ENCODE results near the gene MIF4GD. TPM values are rescaled to one million over a fixed set of nuclear protein-coding genes. Genes with fewer than 3 reads are reported as not detected.
A peak's percentile ranks its signal among the peaks of the same experiment; 100 is the strongest.

The MIF4GD gene
- total and polyA plus RNA-seq, 10 of the 15 experiments (the other 5 are each of a cell fraction or from before 2014, with no cell fraction given), result 22.8 to 96.2 (median 60.1) TPM

DNA sequence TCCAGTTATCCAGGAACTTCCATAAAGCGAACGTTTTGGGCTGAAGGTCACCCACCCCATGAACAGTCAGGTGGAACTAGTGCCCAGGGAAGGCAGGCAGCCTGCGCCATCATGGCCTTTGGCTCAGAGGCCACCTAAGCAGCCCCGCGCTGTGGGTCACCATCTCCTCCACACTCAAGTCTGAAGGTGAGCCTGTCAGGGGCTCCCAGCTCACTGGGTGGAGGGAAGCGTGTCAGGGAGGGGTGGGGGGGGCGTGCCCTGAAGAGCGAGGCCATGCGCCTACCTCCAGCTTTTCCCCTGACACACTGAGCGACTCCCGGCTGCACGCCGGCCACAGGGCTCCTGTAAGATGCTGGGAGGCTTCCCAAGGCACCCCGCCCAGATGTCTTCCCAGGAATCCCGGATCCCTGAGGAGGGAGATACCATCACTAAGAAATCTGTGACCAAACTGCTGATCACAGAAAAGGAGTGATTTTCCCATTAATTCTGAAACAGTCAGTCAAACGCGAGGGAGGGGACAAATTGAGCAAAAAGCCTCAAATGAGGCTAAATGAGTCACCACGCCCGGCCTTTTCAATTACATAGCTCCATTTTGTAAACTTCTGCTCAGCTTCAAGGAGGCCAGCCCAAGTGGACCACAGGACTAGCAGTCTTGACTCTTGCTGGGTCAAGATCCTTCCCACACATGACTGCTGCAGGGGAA lies 44.7 kb upstream of the MIF4GD start (continued):
- TF ChIP-seq PML (IDR thresholded peaks at IDR 0.05; ENCODE audit: low read length) (peak; percentile 48; the same call in 1 of the 2 replicates), MTA3 (IDR thresholded peaks at IDR 0.05; ENCODE audit: borderline replicate concordance, low read length) (peak; percentile 56; the same call in 1 of the 2 replicates), WRNIP1 (IDR thresholded peaks at IDR 0.05; ENCODE audit: borderline replicate concordance, low read depth, low read length) (no peak), MEF2A (IDR thresholded peaks at IDR 0.05; ENCODE audit: insufficient read depth, low read depth, low read length) (0 out of 2 replicates have a peak, but pooled peaks have one; percentile 48), EZH2 (IDR thresholded peaks at IDR 0.05; ENCODE audit: borderline replicate concordance, control insufficient read depth, low read depth, low read length) (no peak), NR2C1 (IDR thresholded peaks at IDR 0.05) (no peak), IKZF1 (conservative IDR thresholded peaks at IDR 0.05) (peak; percentile 74), ATF7 (IDR thresholded peaks at IDR 0.05; ENCODE audit: low read depth) (peak; percentile 51; the same call in 1 of the 2 replicates), CBFB (IDR thresholded peaks at IDR 0.05; ENCODE audit: low read depth) (peak; percentile 45; the same call in 1 of the 2 replicates), POLR2A (IDR thresholded peaks at IDR 0.05; ENCODE audit: low read depth, low read length) (peak; percentile 52), DPF2 (IDR thresholded peaks at IDR 0.05) (peak; percentile 79)
- TF ChIP-seq, protein P1, sequence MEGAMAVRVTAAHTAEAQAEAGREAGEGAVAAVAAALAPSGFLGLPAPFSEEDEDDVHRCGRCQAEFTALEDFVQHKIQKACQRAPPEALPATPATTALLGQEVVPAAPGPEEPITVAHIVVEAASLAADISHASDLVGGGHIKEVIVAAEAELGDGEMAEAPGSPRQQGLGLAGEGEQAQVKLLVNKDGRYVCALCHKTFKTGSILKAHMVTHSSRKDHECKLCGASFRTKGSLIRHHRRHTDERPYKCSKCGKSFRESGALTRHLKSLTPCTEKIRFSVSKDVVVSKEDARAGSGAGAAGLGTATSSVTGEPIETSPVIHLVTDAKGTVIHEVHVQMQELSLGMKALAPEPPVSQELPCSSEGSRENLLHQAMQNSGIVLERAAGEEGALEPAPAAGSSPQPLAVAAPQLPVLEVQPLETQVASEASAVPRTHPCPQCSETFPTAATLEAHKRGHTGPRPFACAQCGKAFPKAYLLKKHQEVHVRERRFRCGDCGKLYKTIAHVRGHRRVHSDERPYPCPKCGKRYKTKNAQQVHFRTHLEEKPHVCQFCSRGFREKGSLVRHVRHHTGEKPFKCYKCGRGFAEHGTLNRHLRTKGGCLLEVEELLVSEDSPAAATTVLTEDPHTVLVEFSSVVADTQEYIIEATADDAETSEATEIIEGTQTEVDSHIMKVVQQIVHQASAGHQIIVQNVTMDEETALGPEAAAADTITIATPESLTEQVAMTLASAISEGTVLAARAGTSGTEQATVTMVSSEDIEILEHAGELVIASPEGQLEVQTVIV (IDR thresholded peaks at IDR 0.05; ENCODE audit: borderline replicate concordance, partially characterized antibody), result no peak
